Activated CD8-positive, alpha-beta T cell treated with anti-CD3 and anti-CD28 coated beads for 36 hours (primary cell): ENCODE data around the gene PRKCE. TPM values are rescaled to one million over a fixed set of nuclear protein-coding genes. Genes with fewer than 3 reads are reported as not detected.

Source experiments
- ATAC-seq: fragments of 200-7000 bp; cut with Tn5 transposase; one replicate; pipeline ENCODE4 v1.10.0; 2021; ENCODE audit warnings: mild to moderate bottlenecking, moderate library complexity
- CTCF ChIA-PET: fragments of 350-600 bp; sonication (Branson Sonifier 250); formaldehyde crosslinking; loops from one replicate; lab custom pipeline; 2021; ENCODE audit warnings: antibody characterized with exemption; lab: Charles Lee
- POLR2A ChIA-PET: fragments of 350-600 bp; sonication (Branson Sonifier 250); formaldehyde crosslinking; loops from one replicate; lab custom pipeline; 2021; ENCODE audit warnings: antibody characterized with exemption; lab: Charles Lee
- DNase-seq: peaks from one replicate; pipeline ENCODE4 v3.0.0-alpha.2; 2020
- H3K27ac Mint-ChIP-seq: one replicate; pipeline ENCODE4 v1.8.0; 2021; ENCODE audit warnings: mild to moderate bottlenecking, mixed read lengths
- H3K27me3 Mint-ChIP-seq: one replicate; pipeline ENCODE4 v1.8.0; 2021; ENCODE audit warnings: mixed read lengths
- H3K36me3 Mint-ChIP-seq: one replicate; pipeline ENCODE4 v1.8.0; 2021; ENCODE audit warnings: low read depth, mixed read lengths
- H3K4me1 Mint-ChIP-seq: one replicate; pipeline ENCODE4 v1.8.0; 2021; ENCODE audit warnings: low read depth, mixed read lengths
- H3K4me3 Mint-ChIP-seq: one replicate; pipeline ENCODE4 v1.8.0; 2021; ENCODE audit warnings: mild to moderate bottlenecking, moderate library complexity, mixed read lengths
- H3K9me3 Mint-ChIP-seq: one replicate; pipeline ENCODE4 v1.8.0; 2021; ENCODE audit warnings: mixed read lengths
- intact Hi-C: fragments of 100-400 bp; cut with micrococcal nuclease; formaldehyde crosslinking; loops from one replicate; pipeline ENCODE4 v1.10.0; 2022
- total RNA-seq, 2 experiments: library from RNA; stranded (reverse); gene quantifications; one replicate each; pipeline ENCODE4 v1.2.3, GENCODE V29; 2021
- TF ChIP-seq, protein P1 (sequence below): fragments of 200-600 bp; IDR thresholded peaks from one replicate; pipeline ENCODE4 v1.8.0; 2022; ENCODE audit warnings: antibody characterized with exemption, mild to moderate bottlenecking

The PRKCE gene
- total RNA-seq, 2 experiments from 2014 or later, result 11.5 to 11.9 TPM

DNA sequence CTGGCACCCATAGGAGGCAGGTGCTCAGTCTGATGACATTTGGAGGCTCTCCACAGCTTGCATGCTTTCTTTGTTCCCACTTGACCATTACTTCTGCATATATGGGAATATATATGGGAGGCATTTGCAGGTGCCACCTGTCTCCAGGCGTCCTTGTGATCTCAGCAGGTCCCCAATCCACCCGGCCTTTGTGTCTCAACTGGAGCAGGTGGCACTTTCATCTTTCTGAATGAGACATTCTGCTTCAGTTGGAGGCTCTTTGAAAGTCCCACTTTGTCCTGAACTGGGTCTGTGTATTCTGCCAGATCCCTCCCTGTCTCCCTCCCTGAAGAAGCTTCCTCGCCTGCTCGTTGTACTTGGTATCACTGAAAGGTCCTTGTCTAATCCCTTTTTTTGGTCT is 327.6 kb downstream of the PRKCE start:
- POLR2A ChIA-PET, result no interaction called here

DNA sequence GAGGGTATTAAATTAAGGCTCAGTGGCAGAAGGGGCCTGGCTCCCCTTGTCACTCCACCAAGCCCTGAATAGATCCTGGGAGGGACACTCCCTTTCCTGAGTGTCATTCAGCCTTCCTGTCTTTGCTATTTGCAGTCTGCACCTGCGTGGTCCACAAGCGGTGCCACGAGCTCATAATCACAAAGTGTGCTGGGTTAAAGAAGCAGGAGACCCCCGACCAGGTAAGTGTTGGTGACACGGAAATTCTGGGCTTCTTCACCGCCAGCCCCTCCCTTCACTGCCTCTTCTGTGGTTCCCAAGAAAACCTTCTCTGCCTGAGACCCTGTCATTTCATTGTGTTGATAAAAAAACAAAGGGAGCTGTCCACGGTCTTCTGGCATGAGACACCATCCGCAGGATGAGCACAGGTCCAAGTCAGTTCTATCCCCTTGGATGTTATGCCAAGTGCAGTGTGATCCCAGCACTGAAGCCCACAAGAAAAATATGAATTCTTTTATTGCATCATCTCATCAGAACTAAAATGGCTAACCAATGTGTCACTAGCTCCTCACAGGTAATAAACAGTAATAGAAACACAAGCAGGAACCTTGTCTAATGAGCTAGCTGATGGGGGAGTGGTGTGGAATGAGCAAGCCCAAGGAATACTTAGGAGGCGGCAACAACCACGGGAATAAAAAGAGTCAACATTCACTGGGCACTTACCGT is 328.8 kb downstream of the PRKCE start:
- Mint-ChIP-seq H3K9me3 (no peaks in the 10 kb centered on the region), H3K27ac (no peak overlapping the region), H3K36me3 (no peaks in the 10 kb centered on the region), H3K4me3 (no peak overlapping the region), H3K27me3 (no peaks in the 10 kb centered on the region), H3K4me1 (no peaks in the 10 kb centered on the region)
- DNase-seq, result no peak
- CTCF ChIA-PET, result interaction anchor here (1.8 kb wide), 1 partner anchor 13 kb away, joined by 4 read pairs; no protein-coding TSS in a partner anchor
- POLR2A ChIA-PET, result no interaction called here
- intact Hi-C loops, result no loop called here
- TF ChIP-seq, protein P1, sequence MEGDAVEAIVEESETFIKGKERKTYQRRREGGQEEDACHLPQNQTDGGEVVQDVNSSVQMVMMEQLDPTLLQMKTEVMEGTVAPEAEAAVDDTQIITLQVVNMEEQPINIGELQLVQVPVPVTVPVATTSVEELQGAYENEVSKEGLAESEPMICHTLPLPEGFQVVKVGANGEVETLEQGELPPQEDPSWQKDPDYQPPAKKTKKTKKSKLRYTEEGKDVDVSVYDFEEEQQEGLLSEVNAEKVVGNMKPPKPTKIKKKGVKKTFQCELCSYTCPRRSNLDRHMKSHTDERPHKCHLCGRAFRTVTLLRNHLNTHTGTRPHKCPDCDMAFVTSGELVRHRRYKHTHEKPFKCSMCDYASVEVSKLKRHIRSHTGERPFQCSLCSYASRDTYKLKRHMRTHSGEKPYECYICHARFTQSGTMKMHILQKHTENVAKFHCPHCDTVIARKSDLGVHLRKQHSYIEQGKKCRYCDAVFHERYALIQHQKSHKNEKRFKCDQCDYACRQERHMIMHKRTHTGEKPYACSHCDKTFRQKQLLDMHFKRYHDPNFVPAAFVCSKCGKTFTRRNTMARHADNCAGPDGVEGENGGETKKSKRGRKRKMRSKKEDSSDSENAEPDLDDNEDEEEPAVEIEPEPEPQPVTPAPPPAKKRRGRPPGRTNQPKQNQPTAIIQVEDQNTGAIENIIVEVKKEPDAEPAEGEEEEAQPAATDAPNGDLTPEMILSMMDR, result no peak
- ATAC-seq, result no peak

More for the DNA sequence above, 327.6 kb downstream of the PRKCE start:
- ATAC-seq (no peak), DNase-seq (no peak)
- TF ChIP-seq, protein P1, result no peak
- CTCF ChIA-PET, result no interaction called here
- H3K36me3 Mint-ChIP-seq, result no peaks in the 10 kb centered on the region
- intact Hi-C loops, result no loop called here
- no peaks in the 10 kb centered on the region for H3K9me3 Mint-ChIP-seq
- H3K4me1 Mint-ChIP-seq, result no peaks in the 10 kb centered on the region
- H3K27ac Mint-ChIP-seq, result no peak overlapping the region
- no peaks in the 10 kb centered on the region for H3K27me3 Mint-ChIP-seq
- no peak overlapping the region for H3K4me3 Mint-ChIP-seq

DNA sequence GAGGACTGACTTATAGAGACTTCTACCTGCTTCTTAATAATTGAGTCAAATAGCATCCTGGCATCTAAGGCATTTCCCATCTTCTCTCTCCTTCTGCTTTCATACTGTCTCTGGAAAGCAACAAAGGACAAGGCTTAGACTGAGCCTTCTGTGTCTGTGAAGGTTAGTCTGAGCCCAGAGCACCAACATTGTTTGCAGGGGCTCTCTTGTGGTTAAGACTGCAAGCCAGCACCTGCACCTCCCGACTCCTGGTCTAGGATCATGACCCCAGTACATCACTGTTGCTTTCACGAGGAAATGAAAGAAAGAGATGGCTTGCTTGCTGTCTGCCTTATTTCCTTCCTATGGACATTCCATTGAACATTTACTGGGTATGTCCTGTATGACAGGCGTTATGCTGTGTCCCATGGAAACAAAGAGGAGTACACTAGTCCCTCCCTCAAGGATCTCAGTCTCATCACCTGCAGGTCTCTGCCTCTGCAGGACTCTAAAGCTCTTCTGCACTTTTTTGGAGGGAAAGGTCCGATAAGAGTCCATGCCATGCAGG is 330.0 kb downstream of the PRKCE start:
- no peak for ATAC-seq
- Mint-ChIP-seq H3K36me3 (no peaks in the 10 kb centered on the region), H3K4me1 (no peaks in the 10 kb centered on the region), H3K4me3 (no peak overlapping the region), H3K27ac (no peak overlapping the region), H3K9me3 (no peaks in the 10 kb centered on the region), H3K27me3 (no peaks in the 10 kb centered on the region)
- POLR2A ChIA-PET, result no interaction called here
- DNase-seq, result no peak
- intact Hi-C loops, result no loop called here
- TF ChIP-seq, protein P1, result no peak
- CTCF ChIA-PET, result interaction anchor here (1.4 to 1.8 kb wide), 2 partner anchors 12 kb away, joined by 4 read pairs; no protein-coding TSS in a partner anchor

DNA sequence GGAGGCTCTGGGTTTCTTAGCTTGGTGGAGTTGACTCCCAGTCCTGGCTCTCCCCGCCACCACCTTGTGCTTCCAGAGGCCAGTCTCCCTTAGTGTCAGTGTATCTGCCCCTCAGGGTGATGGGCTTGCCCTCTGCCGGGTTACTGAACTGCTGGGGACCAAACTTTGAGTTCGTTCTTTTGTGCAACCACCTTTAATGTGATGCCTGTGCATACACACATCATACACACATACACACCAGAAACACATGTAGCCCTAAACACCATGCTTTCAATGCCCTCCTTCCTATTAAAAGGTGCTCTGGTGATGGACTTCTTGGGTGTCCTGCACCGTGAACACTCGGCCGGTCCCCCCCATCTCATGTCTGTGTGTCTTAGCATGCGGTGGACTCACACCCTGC is 330.6 kb downstream of the PRKCE start:
- TF ChIP-seq, protein P1, result no peak
- H3K4me1 Mint-ChIP-seq, result no peaks in the 10 kb centered on the region
- DNase-seq, result no peak
- H3K4me3 Mint-ChIP-seq, result no peak overlapping the region
- H3K9me3 Mint-ChIP-seq, result no peaks in the 10 kb centered on the region
- no peaks in the 10 kb centered on the region for H3K36me3 Mint-ChIP-seq
- no peak overlapping the region for H3K27ac Mint-ChIP-seq
- CTCF ChIA-PET, result interaction anchor here (1.4 kb wide), 1 partner anchor 11 kb away, joined by 4 read pairs; no protein-coding TSS in a partner anchor
- POLR2A ChIA-PET, result no interaction called here
- no peak for ATAC-seq
- intact Hi-C loops, result no loop called here
- no peaks in the 10 kb centered on the region for H3K27me3 Mint-ChIP-seq

DNA sequence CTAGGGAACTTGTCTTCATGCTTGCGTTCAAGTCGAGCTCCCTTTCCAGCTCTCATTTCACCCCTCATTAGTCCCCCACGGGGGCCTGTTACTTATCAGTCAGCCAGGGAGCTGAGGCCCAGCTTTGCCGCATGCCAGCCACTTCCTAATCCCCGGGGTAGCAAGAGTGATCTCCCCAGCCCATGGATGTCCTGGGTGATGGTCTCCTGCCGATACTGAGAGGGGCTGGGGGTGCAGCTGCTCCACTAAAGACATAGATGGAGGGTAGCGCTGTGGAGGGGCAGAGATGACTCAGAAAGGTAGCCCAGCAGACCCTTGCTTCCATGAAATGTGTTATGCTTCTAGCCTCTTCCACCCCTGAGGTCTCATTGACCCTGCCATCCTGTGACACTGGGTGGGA is 331.7 kb downstream of the PRKCE start:
- TF ChIP-seq, protein P1, result no peak
- H3K4me3 Mint-ChIP-seq, result no peak overlapping the region
- no peaks in the 10 kb centered on the region for H3K27me3 Mint-ChIP-seq
- DNase-seq (no peak), ATAC-seq (no peak)
- no peaks in the 10 kb centered on the region for H3K36me3 Mint-ChIP-seq
- no peak overlapping the region for H3K27ac Mint-ChIP-seq
- H3K4me1 Mint-ChIP-seq, result no peaks in the 10 kb centered on the region
- H3K9me3 Mint-ChIP-seq, result no peaks in the 10 kb centered on the region
- CTCF ChIA-PET, result interaction anchor here (0.5 to 1.4 kb wide), 2 partner anchors 10 to 905 kb away, joined by 3 to 4 read pairs; no protein-coding TSS in a partner anchor
- intact Hi-C loops, result no loop called here
- POLR2A ChIA-PET, result no interaction called here
